Measurements from ENCODE around the gene EIF2B5.

The EIF2B5 gene

DNA sequence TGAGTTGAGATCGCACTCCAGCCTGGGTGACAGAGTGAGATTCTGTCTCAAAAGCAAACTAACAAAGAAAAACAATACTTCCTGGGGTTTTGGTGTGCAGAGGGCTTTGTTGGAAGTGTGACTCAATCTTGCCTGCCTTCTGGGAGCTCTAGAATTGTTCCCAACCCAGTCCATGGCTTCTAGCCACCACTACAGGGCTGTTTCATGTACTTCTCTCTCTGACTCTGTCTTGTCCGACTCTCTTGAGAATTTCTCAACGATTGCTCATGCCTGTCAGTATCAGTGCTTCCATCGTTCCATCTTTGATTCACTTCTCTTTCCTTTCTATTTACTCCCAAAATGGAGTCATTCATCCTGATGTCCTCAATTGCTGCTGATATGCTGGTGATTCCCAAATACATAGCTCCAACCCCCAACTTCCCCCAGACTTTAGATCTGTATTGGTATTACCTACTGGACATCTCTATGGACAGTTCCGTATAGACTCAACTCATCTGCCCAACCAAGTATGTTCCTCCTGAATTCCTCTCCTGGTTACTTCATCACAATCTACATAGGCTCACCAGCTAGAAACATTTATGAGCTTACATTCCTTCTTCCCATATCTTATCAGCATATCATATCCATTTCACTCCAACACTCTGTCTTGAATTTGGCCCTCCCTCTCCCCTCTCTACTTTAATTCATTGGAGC, 37.7 kb downstream of the EIF2B5 start:
- no peak for DNase-seq

DNA sequence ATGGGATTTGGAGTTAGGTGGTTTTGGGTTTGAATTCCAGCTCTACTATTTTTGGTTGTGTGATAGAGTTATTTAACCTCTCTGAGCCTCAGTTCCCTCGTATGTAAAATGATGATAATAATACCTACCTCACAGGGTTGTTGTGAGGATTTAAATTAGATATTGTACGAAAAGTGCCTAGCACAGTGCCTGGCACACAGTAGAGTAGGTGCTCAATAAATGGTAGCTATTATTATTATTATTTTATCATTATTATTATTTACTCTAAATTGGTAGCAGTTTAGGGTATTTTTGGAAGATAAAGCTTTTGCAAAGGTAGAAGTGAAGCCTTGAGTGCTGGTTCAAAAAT, 38.2 kb downstream of the EIF2B5 start:
- DNase-seq = no peak

DNA sequence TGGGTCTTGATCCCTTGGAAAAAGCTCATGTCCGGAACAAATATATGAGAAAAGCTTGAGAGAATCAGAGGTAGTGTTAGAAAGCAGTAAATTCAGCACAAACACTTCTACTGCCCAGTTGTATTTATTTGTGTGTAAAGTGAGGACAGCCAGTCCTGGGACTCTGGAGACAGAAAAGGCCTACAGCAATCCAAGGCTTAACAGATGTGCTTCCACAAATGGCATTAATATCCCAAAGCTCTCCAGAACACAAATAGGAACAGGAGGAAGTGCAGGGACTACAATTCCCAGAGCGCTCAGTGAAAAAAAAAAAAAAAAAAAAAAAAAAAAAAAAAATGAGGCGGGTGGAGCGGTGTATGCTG, 39.1 kb downstream of the EIF2B5 start:
- no peak for DNase-seq

DNA sequence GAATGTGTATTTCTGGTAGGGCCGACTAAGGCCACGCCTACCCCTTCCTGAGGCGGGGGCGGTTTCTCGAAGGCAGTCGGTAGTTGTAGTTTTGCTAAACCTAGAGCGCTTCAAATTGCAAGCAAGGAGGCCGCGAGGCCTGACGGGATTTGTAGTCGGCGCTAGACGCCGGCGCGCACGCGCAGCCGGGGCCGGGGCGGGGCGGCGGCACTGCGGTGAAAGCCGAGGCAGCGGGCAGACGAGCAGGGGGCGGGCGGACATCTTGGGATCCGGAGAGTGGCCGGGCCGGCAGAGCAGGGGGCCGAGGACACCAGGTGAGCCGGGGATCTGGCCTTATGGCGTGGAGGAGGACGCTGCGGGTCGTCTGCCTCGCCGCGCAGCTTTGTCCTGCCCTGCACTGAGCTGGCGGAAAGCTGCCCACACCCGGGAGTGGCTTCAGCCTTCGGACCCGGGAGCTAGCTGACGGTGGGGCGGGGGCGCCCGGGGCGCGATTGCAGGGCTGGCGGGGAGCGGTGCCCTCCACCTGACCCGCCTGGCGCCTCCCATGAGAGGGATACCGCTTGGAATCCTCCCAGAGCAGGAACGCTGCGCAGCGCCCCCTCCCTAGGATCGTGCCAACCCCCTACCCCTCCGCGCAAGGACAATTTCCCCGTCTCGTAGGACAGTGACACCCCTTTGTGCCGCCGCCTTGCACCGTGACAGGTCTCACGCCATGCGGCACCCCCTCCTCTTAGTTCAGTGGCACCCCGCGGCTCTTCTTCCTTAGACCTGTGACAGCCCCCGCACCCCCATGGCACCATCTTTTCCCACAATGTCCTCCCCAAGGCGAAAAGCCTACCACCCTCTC, 39.7 kb downstream of the EIF2B5 start, which contains the start of gene AP2M1:
Gene AP2M1 (plus strand): TSS at position 210 of the 847 bp plus-strand sequence. CDS start 2,139 bp downstream, outside the sequence.
- peak; percentile 80 to 99 (median 98) for DNase-seq

DNA sequence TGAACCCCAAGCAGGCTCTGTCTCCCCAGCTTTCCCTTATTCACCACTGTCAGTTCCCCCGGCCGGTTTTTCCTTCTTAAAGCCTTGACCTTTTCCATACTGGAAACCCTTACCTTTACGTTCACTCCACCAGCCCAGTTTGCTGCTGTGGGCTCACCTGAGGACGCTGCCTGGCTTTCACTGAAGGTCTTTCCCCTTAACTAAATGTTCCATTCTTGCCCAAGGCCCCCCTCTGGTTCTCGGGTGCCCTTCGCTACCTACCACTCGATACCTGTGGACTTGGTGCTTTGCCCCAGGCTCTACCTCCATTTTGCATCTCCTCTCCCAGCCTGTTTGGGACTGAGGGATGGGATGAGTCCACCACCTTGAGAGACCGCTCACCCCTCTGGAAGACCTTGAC, 40.3 kb downstream of the EIF2B5 start:
- no peak for DNase-seq

DNA sequence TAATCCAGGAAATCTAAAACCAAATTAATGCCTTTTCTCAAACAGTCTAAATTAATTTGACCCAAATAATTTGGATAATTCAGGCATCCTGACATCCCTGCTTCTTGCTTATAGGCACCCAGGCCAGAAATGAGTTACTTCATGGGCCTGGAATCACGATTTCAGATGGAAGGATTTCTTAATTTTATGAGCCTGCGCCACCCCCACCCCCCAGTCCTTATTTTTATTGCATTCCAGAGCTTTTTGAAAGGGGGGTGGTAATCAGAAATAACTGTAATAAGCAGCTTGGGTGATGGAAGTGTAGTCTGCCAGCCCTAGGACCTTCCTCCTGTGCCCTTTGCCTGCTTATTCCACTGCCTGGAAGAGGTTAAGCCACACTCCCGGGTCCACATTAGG, 40.8 kb downstream of the EIF2B5 start:
- no peak for DNase-seq

DNA sequence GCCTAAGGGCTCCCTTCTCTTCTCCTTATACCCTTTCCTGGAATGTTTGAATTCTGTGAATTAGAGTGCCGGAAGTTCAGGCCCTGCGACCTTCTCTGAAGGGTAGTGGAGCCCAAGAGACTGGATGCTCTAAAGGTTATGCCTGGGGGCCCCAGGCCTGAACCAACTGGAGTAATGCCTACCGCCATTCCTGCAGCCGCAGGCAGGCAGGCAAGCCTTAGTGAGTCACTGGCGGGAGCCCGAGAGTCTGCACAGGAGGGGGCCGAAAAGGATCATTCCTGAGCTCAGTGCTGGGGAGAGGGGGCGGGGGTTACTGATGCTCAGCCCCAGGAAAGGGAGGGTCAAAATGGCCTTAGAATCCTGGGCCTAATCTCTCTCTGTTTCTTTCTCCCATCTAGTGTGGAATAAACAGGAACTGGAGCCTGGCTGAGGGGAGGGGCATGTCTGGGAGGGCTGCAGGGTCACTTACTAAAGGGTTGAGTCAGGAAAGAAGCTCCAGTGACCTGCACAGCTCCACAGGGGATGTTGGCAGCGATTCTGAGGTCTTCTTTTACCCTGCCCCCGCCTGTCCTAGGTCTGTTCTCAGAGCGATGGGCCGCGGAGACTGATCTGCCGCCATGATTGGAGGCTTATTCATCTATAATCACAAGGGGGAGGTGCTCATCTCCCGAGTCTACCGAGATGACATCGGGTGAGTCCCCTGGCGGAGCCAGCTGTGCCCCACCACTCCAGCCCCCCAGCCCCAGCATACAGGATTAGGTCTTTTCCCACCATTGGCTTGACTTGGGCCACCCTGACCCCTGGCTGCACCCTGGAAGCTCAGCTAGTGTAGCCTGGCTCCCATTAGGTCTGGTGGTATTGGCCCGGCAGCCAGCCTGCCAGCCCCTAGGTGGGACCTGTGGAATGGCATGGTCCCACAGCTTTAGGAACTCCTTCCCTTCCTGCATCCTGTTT, 41.5 kb downstream of the EIF2B5 start:
- DNase-seq = peak in 39 of 58 donors; percentile 3 to 65 (median 35)

DNA sequence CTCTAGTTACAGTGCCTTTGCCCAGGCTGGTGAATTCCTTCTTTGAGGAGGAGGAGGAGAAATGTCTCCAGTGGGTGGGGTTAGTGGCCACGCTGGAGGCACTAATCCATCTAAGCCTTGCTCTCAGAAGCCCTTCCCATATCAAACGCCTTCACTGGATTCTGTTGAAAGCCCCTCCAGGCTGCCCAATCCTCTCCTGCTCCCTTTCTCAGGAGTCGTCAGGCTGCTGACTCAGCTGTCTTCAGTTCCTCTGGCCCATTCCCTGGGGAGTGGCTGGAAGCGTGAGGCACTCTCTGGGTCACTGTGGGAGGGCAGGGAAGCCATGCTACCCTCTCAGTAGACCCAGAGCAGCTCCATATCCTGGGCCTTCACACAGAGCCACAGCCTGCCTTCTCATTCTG, 42.2 kb downstream of the EIF2B5 start:
- no peak for DNase-seq

DNA sequence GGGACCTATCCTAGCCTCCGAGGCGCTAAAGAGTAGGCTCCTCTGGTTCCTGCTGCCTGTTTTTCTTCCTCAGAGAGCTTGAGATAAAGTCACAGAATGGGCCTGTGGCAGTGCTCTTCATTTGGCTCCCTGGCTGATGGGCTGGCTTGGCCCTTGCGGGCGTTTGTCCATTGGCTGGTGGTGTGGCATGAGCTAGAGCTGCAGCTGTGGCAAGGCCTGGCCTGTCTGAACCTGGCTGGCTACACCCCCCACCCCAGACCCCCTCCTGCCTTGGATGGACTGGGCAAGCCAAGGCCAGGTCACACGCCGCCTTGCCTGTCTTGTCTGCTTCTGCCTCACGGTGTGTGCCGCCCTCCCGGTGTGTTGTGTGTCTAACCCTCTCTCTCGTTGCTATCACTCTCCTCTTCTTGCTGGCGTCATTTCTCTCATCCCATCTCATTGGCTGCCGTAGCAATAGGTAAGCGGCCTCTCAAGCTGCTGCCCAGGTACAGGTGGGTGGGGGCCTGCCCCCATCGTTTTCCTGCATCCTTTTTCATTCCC, 42.7 kb downstream of the EIF2B5 start:
- DNase-seq = no peak

DNA sequence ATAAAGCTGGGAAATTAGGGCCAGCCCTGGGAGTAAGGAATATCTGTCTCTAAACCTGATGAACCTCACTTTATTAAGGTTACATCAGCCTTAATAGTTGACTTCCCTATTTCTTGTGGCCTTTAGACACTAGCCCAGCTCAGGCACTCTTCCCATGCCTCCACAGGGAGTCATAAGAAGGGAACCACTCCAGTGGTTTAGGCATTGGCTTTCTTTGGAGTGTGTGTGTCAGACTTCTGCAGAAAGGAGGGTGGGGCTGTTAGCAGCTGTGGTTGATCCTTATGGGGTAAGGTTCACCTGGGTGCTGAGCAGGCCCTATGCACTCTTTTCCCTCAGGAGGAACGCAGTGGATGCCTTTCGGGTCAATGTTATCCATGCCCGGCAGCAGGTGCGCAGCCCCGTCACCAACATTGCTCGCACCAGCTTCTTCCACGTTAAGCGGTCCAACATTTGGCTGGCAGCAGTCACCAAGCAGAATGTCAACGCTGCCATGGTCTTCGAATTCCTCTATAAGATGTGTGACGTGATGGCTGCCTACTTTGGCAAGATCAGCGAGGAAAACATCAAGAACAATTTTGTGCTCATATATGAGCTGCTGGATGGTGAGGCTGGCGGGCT, 43.5 kb downstream of the EIF2B5 start:
- DNase-seq = no peak

DNA sequence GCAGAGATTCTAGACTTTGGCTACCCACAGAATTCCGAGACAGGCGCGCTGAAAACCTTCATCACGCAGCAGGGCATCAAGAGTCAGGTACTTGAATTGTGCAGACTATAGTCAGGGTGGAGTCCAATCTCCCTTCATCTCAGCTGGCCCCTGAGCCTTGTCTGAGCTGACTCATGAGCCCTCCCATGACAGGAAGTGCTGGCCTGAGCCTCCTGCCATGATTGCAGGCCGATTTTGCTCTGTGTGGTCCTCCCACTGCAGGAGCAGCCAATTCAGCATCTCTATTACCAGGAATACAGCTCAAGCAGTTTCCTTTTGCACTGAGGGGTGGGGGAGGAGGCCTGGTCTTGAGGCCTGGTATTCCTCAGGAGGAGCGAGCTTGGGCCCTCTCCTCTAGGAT, 45.0 kb downstream of the EIF2B5 start:
- DNase-seq = no peak

DNA sequence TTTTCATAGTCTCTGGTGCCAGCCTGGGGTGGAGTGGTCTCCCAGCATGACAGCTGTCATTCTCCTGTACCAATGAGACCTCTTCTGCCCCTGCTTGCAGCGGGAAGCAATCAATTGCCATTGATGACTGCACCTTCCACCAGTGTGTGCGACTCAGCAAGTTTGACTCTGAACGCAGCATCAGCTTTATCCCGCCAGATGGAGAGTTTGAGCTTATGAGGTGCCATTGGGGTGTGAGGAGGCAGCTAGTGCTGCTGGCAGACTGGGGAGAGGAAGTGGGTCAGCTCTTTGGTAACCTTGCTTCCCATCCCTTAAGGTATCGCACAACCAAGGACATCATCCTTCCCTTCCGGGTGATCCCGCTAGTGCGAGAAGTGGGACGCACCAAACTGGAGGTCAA, 46.4 kb downstream of the EIF2B5 start:
- DNase-seq = no peak

DNA sequence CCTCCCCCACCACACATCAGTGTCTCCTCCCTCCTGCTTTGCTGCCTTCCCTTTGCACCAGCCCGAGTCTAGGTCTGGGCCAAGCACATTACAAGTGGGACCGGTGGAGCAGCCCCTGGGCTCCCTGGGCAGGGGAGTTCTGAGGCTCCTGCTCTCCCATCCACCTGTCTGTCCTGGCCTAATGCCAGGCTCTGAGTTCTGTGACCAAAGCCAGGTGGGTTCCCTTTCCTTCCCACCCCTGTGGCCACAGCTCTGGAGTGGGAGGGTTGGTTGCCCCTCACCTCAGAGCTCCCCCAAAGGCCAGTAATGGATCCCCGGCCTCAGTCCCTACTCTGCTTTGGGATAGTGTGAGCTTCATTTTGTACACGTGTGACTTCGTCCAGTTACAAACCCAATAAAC, 48.5 kb downstream of the EIF2B5 start:
- DNase-seq = no peak

DNA sequence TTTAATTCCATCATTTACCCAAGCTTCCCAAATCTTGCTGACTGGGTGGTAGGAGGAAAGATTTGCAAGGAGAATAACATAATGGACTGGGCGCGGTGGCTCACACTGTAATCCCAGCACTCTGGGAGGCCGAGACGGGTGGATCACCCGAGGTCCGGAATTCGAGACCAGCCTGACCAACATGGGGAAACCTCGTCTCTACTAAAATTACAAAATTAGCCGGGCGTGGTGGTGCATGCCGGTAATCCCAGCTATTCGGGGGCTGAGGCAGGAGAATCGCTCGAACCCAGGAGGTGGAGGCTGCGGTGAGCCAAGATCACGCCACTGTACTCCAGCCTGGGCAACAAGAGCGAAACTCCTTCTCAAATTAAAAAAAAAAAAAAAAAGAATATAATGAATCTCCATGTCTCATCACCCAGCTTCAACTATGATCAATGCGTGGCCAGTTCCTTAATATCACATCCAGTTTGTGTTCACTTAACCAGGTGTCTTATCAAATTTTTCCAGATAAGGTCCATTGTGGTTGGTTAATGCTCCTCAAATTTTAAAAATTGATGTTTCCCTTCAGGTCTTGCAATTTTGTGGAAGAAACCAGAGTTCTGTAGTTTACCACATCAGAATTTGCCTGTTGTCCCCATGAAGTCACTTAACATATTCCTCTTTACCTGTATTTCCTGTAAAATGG, 49.5 kb downstream of the EIF2B5 start:
- no peak for DNase-seq

DNA sequence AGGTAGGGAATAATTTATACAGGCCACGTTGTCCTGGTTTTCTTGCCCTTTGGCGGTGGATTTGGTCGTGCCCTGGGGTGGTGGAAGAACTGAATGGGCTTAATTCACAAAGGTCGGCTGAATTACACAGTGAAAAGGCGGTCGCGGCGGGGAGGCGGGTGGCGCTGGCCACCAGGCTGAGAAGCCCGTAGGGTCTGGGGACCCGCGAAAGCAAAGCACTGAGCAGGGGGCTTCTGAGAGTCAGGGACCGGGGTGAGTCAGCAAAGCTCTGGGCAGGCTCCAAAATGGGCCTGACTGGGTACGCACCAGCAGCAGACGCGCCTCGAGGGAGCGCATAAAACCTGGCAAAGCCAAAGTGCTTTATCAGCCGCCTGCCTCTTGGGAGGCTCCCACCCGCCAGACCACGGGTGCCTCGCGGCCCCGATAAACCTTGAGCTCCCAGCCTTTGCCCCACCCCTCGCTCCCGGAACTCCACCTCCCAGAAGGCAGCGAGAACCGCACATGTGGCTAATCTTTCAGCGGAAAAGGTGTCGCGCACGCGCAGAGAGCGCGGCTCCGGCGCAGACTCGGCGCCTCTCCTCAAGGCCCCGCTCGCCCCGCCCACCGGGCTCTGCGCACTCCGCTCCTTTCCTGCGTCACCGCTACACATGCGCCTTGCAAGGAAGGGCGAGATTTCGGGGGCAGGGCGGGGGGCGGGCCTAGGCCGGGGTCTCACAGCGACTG, 50.5 kb downstream of the EIF2B5 start:
- peak; percentile 88 to 100 (median 98) for DNase-seq

DNA sequence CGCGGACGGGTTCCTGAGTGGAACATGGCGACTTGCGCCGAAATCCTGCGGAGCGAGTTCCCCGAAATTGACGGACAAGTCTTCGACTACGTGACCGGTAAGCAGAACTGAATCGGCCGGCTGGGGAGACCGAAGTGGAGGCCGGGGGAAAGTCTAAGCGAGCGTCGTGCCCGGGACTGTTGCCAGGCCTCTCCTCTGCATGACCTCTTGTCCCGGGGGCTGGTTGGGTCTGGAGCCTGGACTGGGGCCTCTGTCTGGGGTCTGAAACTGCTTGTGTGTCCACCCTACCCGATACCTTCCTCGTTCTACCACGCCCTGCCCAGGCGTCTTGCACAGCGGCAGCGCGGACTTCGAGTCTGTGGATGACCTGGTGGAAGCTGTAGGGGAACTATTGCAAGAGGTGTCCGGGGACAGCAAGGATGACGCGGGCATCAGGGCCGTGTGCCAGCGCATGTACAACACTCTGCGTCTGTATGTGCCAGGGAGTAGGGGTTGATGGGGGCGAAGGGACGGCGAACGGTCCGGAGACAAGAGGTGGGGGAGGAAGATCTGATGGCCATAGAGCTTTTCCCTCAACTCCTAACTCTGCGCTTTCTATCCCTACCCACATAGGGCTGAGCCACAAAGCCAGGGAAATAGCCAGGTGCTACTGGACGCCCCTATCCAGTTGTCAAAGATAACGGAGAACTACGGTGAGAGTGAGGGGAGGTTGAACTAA, 51.2 kb downstream of the EIF2B5 start, which contains the start of gene ABCF3:
Gene ABCF3 (plus strand): TSS at position 16 of the 718 bp plus-strand sequence. CDS start 9 bp downstream, at position 25.
- peak in 7 of 58 donors; percentile 38 to 66 (median 59) for DNase-seq

DNA sequence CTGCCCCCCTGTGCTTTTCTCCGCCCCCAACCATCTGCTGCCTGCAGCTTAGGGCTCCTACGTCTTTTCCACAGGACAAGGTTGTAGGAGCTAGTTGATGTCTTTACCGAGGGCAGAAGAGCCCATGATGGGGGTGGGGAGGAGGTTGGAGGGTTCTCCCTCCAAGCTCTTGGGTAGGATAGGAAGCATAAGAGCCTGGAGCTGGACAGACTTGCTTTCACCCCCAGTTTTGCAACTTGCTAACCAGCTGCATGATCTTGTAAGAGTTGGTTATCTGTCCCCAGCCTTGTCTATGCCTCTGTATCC, 51.7 kb downstream of the EIF2B5 start:
- no peak for DNase-seq

DNA sequence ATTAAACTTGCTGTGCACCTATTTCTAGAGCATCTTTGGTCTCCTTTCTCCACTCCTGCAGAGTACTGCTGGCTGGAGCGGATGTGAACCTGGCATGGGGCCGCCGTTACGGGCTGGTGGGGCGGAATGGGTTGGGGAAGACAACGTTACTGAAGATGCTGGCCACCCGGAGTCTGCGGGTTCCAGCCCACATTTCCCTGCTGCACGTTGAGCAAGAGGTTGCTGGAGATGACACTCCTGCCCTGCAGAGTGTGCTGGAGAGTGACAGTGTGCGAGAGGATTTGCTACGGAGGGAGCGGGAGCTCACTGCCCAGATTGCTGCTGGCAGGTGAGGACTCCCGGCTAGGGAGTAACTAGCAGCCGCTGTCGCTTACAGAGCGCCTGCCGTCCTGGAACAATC, 52.9 kb downstream of the EIF2B5 start:
- no peak for DNase-seq

DNA sequence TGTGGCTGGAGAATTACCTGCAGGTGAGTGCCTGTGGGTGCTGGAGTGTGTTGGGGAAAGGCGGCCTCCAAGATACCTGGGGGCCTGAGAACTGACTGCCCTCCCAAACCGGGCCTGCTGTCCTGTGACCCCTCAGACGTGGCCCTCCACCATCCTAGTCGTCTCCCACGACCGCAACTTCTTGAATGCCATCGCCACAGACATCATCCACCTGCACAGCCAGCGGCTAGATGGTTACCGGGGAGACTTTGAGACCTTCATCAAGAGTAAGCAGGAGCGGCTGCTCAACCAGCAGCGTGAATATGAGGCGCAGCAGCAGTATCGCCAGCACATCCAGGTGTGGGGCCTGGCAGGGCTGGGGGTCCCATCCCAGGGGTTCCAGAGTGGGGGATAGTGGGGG, 54.3 kb downstream of the EIF2B5 start:
- no peak for DNase-seq

Measured in anterior cingulate cortex (tissue), 58 donors.